Hepatic stellate cell (primary cell): ENCODE data around the gene ACP7.

ENCODE experiments used
- DNase-seq: peaks from one replicate; pipeline ENCODE4 v3.0.0; 2011; ENCODE audit warnings: low spot score

ACP7 gene

DNA sequence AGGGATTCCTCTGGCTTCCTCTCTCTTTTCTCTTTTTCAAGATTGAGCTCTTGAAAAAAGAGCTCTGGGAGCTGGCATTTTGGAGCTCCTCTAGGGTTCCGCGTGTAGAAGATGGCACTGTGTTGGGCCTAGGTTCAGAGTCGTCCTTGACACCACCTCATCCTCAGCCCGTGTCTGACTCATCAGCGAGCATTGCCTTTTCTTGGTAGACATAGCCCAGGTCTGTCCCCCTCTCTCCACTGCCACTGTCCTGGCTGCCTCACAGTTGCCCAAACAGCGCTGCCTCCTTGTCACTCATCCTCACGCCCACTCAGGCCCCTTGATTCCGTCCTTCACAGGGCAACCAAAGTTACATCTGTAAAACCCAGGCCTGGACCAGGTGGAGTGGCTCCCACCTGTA is 66.1 kb downstream of the ACP7 start:
- no peak for DNase-seq

GRCh38 chr19:39150807-39151600 is 66.8 kb downstream of the ACP7 start:
- no peak for DNase-seq

GRCh38 chr19:39152066-39152465 is 67.9 kb downstream of the ACP7 start:
- no peak for DNase-seq

GRCh38 chr19:39154100-39154628 is 70.0 kb downstream of the ACP7 start:
- no peak for DNase-seq

GRCh38 chr19:39154629-39155100 is 70.5 kb downstream of the ACP7 start:
- no peak for DNase-seq

DNA sequence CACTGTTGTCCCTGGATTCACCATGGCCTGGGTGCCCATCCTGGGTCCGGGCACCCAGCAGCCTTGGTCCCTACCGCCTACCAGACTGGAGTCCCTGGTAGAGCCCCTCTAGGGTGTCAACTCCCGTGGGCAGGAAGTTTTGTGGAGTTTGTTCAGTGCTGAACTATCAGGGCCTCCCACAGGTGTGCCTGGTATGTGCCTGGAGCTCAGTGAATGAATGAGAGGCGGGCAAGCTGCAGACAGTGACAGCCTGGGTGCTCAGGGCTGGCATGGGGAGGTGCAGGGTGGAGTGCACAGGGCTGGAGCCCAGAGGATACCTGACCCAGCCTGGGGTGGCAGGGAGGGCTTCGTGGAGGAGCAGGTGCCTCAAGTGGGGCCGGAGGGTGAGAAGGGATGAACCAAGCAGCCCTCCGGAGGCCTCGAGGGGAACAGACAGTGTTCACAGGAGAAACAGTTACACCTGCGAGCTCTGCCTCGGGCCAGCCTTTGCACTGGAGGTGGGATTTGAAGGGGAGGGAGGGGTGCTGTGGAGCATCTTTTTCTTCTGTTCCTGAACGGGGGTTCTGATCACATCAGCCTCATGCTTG is 71.0 kb downstream of the ACP7 start:
- no peak for DNase-seq

DNA sequence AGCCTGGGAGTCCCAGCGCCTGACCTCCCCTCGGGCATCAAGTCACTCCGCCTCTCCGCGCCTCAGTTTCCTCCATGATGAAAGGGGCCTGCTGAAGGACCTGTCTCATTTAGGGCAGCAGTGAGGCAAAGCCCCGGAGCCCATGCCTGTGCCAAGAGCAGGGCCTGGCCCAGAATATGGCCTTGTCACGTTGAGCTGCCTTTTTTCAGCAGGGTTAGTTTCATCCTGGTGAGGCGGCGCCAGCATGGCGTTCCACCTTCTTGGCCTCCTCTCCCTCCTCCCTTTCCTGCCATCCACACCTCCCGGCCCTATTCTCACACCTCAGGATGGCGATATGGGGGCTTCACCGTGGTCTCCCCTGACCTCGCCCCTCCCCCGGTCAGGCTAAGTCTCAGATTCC is 71.6 kb downstream of the ACP7 start:
- DNase-seq = no peak

DNA sequence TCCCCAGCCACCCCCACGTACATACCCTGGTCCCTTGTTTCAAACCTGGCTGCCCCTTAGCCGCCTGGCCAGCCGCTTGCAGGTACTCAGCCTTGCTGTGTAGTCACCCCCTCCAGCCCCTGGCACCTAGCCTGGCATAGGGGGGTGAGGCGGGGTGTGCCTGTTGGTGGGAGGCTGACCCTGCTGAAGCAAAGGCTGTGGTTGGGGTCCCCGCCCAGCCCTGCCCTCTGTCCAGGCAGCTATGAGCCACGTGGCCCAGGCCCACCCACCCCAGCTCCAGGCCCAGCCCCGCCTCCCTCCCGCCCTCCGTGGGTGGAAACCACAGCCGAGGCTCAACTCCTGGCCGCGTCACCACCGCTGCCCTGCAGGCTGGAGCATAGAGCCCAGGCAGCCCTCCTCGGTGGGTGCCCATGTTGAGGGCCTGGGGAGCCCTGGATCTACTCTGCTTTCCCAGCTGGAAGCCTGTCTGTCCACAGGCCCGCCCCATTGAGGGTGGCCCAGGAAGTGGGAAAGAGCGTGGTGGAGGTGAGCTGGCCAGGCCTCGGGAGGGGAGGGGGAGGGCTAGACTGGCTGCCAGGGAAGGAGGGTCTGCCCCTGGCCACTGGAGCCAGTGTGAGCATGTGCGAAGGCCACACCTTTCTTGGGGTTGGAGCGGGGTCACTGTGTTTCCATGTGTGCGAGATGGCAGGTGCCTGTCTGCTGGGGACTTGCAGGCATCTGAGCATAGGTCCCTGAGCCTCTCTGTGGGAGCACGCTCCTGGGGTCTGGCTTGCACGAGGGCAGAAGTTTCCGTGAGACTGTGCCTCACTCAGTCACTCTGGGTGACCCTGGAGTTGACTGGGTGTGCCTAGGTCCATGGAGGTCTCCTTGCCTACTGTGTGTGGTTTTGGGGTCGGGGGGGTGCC is 72.4 kb downstream of the ACP7 start:
- no peak for DNase-seq

- DNase-seq = peak; percentile 74
Measured at GRCh38 chr19:39157275-39157996, 73.3 kb downstream of the ACP7 start.

- no peak for DNase-seq
Measured at GRCh38 chr19:39157997-39158389, 73.8 kb downstream of the ACP7 start.

- no peak for DNase-seq
Measured at GRCh38 chr19:39158646-39159260, 74.6 kb downstream of the ACP7 start.

GRCh38 chr19:39160523-39160861 is 76.3 kb downstream of the ACP7 start:
- DNase-seq = no peak
